Hepatocyte (in vitro differentiated cells): Measurements from ENCODE around the gene CAMK4.

ENCODE experiments used
- CTCF ChIP-seq: fragments of 200-600 bp; sonication (generic); IDR thresholded peaks from 2 replicates; pipeline ENCODE4 v1.5.1; 2016; ENCODE audit warnings: antibody characterized with exemption, mild to moderate bottlenecking; ENCODE audit not compliant: poor library complexity
- EZH2 ChIP-seq: fragments of 200-600 bp; sonication (generic); IDR thresholded peaks from 2 replicates; pipeline ENCODE4 v1.6.1; 2016; ENCODE audit warnings: antibody characterized with exemption, mild to moderate bottlenecking, borderline replicate concordance
- EZH2phosphoT487 ChIP-seq: fragments of 200-600 bp; sonication (generic); IDR thresholded peaks from one replicate; pipeline ENCODE4 v1.6.1; 2018; ENCODE audit warnings: antibody characterized with exemption, mild to moderate bottlenecking, low read depth, moderate library complexity; ENCODE audit not compliant: unreplicated experiment, severe bottlenecking

- TF ChIP-seq CTCF (no peak), EZH2 (no peak), EZH2phosphoT487 (no peak)
Observed at GRCh38 chr5:111226556-111226955, 2.4 kb downstream of the CAMK4 start.
